Measurements from ENCODE around the gene CERCAM. TPM values are rescaled to one million over a fixed set of nuclear protein-coding genes. Genes with fewer than 3 reads are reported as not detected.
A peak's percentile ranks its signal among the peaks of the same experiment; 100 is the strongest.

Gene CERCAM
- total and polyA plus RNA-seq, 2 experiments from 2014 or later, result 49.2 to 117 TPM

GRCh38 chr9:128372784-128373183 lies 47.9 kb upstream of the CERCAM start:
- Histone ChIP-seq H2AFZ (no peak overlapping the region), H3K36me3 (replicated peaks; ENCODE audit: insufficient read depth, low read depth) (no peaks in the 10 kb centered on the region), H3K9me3 (ENCODE audit: low read depth) (no peaks in the 10 kb centered on the region), H3K79me2 (peaks cover 71% of the 10 kb centered on the region), H3K4me2 (peak overlapping the region; percentile 80), H3K9me2 (replicated peaks; ENCODE audit: insufficient read depth) (no peaks in the 10 kb centered on the region), H3K27ac (peak overlapping the region; percentile 89), H3K27me3 (no peaks in the 10 kb centered on the region), H4K20me1 (ENCODE audit: insufficient read depth, poor library complexity, severe bottlenecking) (peaks cover 6% of the 10 kb centered on the region), H3K4me1 (ENCODE audit: insufficient read depth) (peaks cover 7% of the 10 kb centered on the region), H3K4me3 (no peak overlapping the region)
- WGBS (ENCODE audit: low lambda C conversion rate, missing lambda C conversion rate), result 83% methylated on average over 1 of the region's 1 CpG
- TF ChIP-seq EZH2 (IDR thresholded peaks at IDR 0.05; ENCODE audit: borderline replicate concordance) (no peak), EZH2phosphoT487 (IDR thresholded peaks at IDR 0.05; ENCODE audit: low read depth, severe bottlenecking, unreplicated experiment) (no peak), CTCF (IDR thresholded peaks at IDR 0.05; ENCODE audit: poor library complexity) (no peak)
- no peak for DNase-seq (ENCODE audit: low spot score)

- Histone ChIP-seq H3K4me2 (no peak overlapping the region), H3K27me3 (no peaks in the 10 kb centered on the region), H3K36me3 (replicated peaks; ENCODE audit: insufficient read depth, low read depth) (no peaks in the 10 kb centered on the region), H3K9me2 (replicated peaks; ENCODE audit: insufficient read depth) (no peaks in the 10 kb centered on the region), H3K4me3 (no peak overlapping the region), H3K4me1 (ENCODE audit: insufficient read depth) (peaks cover 7% of the 10 kb centered on the region), H3K79me2 (peaks cover 69% of the 10 kb centered on the region), H2AFZ (no peak overlapping the region), H3K9me3 (ENCODE audit: low read depth) (no peaks in the 10 kb centered on the region), H3K27ac (no peak overlapping the region), H4K20me1 (ENCODE audit: insufficient read depth, poor library complexity, severe bottlenecking) (peaks cover 6% of the 10 kb centered on the region)
- no peak for TF ChIP-seq EZH2phosphoT487 (IDR thresholded peaks at IDR 0.05; ENCODE audit: low read depth, severe bottlenecking, unreplicated experiment)
- no peak for TF ChIP-seq CTCF (IDR thresholded peaks at IDR 0.05; ENCODE audit: poor library complexity)
- no peak for TF ChIP-seq EZH2 (IDR thresholded peaks at IDR 0.05; ENCODE audit: borderline replicate concordance)
- WGBS (ENCODE audit: low lambda C conversion rate, missing lambda C conversion rate), result 96% methylated on average over 9 of the region's 9 CpGs
- DNase-seq (ENCODE audit: low spot score), result no peak
These were observed 46.4 kb upstream of the CERCAM start for GRCh38 chr9:128374221-128374675.

GRCh38 chr9:128375865-128376264 lies 44.8 kb upstream of the CERCAM start:
- no peak overlapping the region for H3K4me3 ChIP-seq
- H2AFZ ChIP-seq, result no peak overlapping the region
- no peaks in the 10 kb centered on the region for H3K9me2 ChIP-seq (replicated peaks; ENCODE audit: insufficient read depth)
- no peaks in the 10 kb centered on the region for H3K27me3 ChIP-seq
- DNase-seq (ENCODE audit: low spot score), result no peak
- H3K27ac ChIP-seq, result no peak overlapping the region
- H3K9me3 ChIP-seq (ENCODE audit: low read depth), result no peaks in the 10 kb centered on the region
- no peak for TF ChIP-seq EZH2phosphoT487 (IDR thresholded peaks at IDR 0.05; ENCODE audit: low read depth, severe bottlenecking, unreplicated experiment)
- no peak for TF ChIP-seq EZH2 (IDR thresholded peaks at IDR 0.05; ENCODE audit: borderline replicate concordance)
- no peak for TF ChIP-seq CTCF (IDR thresholded peaks at IDR 0.05; ENCODE audit: poor library complexity)
- no peaks in the 10 kb centered on the region for H3K4me1 ChIP-seq (ENCODE audit: insufficient read depth)
- H3K36me3 ChIP-seq (replicated peaks; ENCODE audit: insufficient read depth, low read depth), result no peaks in the 10 kb centered on the region
- WGBS (ENCODE audit: low lambda C conversion rate, missing lambda C conversion rate), result 79% methylated on average over 5 of the region's 5 CpGs
- peaks cover 61% of the 10 kb centered on the region for H3K79me2 ChIP-seq
- peaks cover 6% of the 10 kb centered on the region for H4K20me1 ChIP-seq (ENCODE audit: insufficient read depth, poor library complexity, severe bottlenecking)
- no peak overlapping the region for H3K4me2 ChIP-seq

GRCh38 chr9:128382261-128382660 lies 38.4 kb upstream of the CERCAM start:
- H3K9me3 ChIP-seq (ENCODE audit: low read depth), result no peaks in the 10 kb centered on the region
- H3K4me1 ChIP-seq (ENCODE audit: insufficient read depth), result no peaks in the 10 kb centered on the region
- H3K27ac ChIP-seq, result no peak overlapping the region
- TF ChIP-seq EZH2phosphoT487 (IDR thresholded peaks at IDR 0.05; ENCODE audit: low read depth, severe bottlenecking, unreplicated experiment) (no peak), CTCF (IDR thresholded peaks at IDR 0.05; ENCODE audit: poor library complexity) (no peak), EZH2 (IDR thresholded peaks at IDR 0.05; ENCODE audit: borderline replicate concordance) (no peak)
- no peak overlapping the region for H3K4me3 ChIP-seq
- no peak overlapping the region for H3K4me2 ChIP-seq
- no peaks in the 10 kb centered on the region for H3K9me2 ChIP-seq (replicated peaks; ENCODE audit: insufficient read depth)
- H3K79me2 ChIP-seq, result peaks cover 3% of the 10 kb centered on the region
- H2AFZ ChIP-seq, result no peak overlapping the region
- WGBS (ENCODE audit: low lambda C conversion rate, missing lambda C conversion rate), result 87% methylated on average over 6 of the region's 6 CpGs
- H4K20me1 ChIP-seq (ENCODE audit: insufficient read depth, poor library complexity, severe bottlenecking), result no peaks in the 10 kb centered on the region
- no peaks in the 10 kb centered on the region for H3K36me3 ChIP-seq (replicated peaks; ENCODE audit: insufficient read depth, low read depth)
- no peaks in the 10 kb centered on the region for H3K27me3 ChIP-seq
- no peak for DNase-seq (ENCODE audit: low spot score)
